Panc1 (cell line): ENCODE results near the gene GPS2. TPM values are rescaled to one million over a fixed set of nuclear protein-coding genes. Genes with fewer than 3 reads are reported as not detected.

Experiments
- ATAC-seq: fragments of 200-7000 bp; cut with Tn5 transposase; 2 replicates; pipeline ENCODE4 v1.9.1; 2020; ENCODE audit warnings: mild to moderate bottlenecking, moderate library complexity
- BruUV-seq: library from RNA; stranded (reverse); fragments of 400-500 nt; replicated peaks from 2 replicates; lab custom pipeline; 2021; lab: Mats Ljungman, UMichigan
- CTCF ChIA-PET: fragments of 300-600 bp; sonication (Branson Sonifier 250); formaldehyde crosslinking; loops from one replicate; lab custom pipeline; 2022; ENCODE audit warnings: antibody characterized with exemption; lab: Charles Lee
- POLR2A ChIA-PET: fragments of 300-600 bp; sonication (Branson Sonifier 250); formaldehyde crosslinking; loops from one replicate; lab custom pipeline; 2022; ENCODE audit warnings: antibody characterized with exemption; lab: Charles Lee
- DNase-seq: peaks from one replicate; pipeline ENCODE4 v3.0.0-alpha.2; 2010; ENCODE audit warnings: low read depth, low spot score
- H3K27ac ChIP-seq: 2 replicates; pipeline ENCODE4 v1.5.1; 2011; ENCODE audit warnings: mild to moderate bottlenecking, low read length, inconsistent platforms
- H3K27me3 ChIP-seq: fragments of 200-500 bp; sonication (Bioruptor generic); 2 replicates; pipeline ENCODE4 v1.6.0; 2014; ENCODE audit warnings: low read length, inconsistent platforms; ENCODE audit not compliant: control insufficient read depth, insufficient read depth
- H3K36me3 ChIP-seq: fragments of 200-500 bp; sonication (Bioruptor generic); 2 replicates; pipeline ENCODE4 v1.5.1; 2014; ENCODE audit warnings: inconsistent platforms, mild to moderate bottlenecking, low read length, moderate library complexity; ENCODE audit not compliant: control insufficient read depth, insufficient read depth
- H3K4me1 ChIP-seq: 2 replicates; pipeline ENCODE4 v1.5.1; 2011; ENCODE audit warnings: inconsistent platforms, mild to moderate bottlenecking, low read length, moderate library complexity; ENCODE audit not compliant: control insufficient read depth, insufficient read depth
- H3K4me3 ChIP-seq, 2 experiments: 2 replicates each; pipeline ENCODE4 v1.5.1; 2011 to 2012; ENCODE audit warnings: low read depth in 2 of 2, low read length in 2 of 2, mild to moderate bottlenecking in 2 of 2, inconsistent platforms in 1 of 2, moderate library complexity in 1 of 2
- H3K9me3 ChIP-seq: fragments of 200-500 bp; sonication (Bioruptor generic); 2 replicates; pipeline ENCODE4 v1.5.1; 2014; ENCODE audit warnings: low read depth, mild to moderate bottlenecking, inconsistent platforms, low read length, moderate library complexity; ENCODE audit not compliant: control insufficient read depth, insufficient read depth
- CTCF ChIP-seq: fragments of 450-650 bp; IDR thresholded peaks from 2 replicates; pipeline ENCODE4 v1.5.1; 2017; ENCODE audit warnings: mild to moderate bottlenecking
- POLR2AphosphoS5 ChIP-seq: IDR thresholded peaks from 2 replicates; pipeline ENCODE4 v1.6.1; 2012; ENCODE audit warnings: mild to moderate bottlenecking, low read depth, low read length, moderate library complexity
- REST ChIP-seq, 2 experiments: IDR thresholded peaks; 2 replicates each; pipeline ENCODE4 v1.6.1; 2011 to 2012; ENCODE audit warnings: low read depth in 2 of 2, control low read depth in 1 of 2, low read length in 1 of 2, mild to moderate bottlenecking in 1 of 2, moderate library complexity in 1 of 2; ENCODE audit not compliant: insufficient read depth in 1 of 2
- SIN3A ChIP-seq: IDR thresholded peaks from 2 replicates; pipeline ENCODE4 v1.6.1; 2012; ENCODE audit warnings: low read depth, mild to moderate bottlenecking, low read length, moderate library complexity, borderline replicate concordance; ENCODE audit not compliant: insufficient read depth
- TCF7L2 ChIP-seq: IDR thresholded peaks from 2 replicates; pipeline ENCODE4 v1.6.1; 2011; ENCODE audit warnings: mild to moderate bottlenecking, low read depth, low read length, inconsistent platforms
- in situ Hi-C: cut with HindIII; loops from 2 replicates; pipeline ENCODE4 v1.10.0; 2016; ENCODE audit warnings: low sequenced_read_pairs, low pct_unique_long_range_greater_than_20kb
- intact Hi-C: fragments of 100-400 bp; cut with micrococcal nuclease; formaldehyde crosslinking; loops from one replicate; pipeline ENCODE4 v1.10.0; 2022; ENCODE audit not compliant: unreplicated experiment
- total RNA-seq: library from RNA; stranded (reverse); gene quantifications from one replicate; pipeline ENCODE4 v1.2.1, GENCODE V29; 2021; ENCODE audit not compliant: unreplicated experiment

GPS2 gene
- total RNA-seq, 1 experiment from 2014 or later: 96.6 TPM

- in situ Hi-C loops (no loop called here), intact Hi-C loops (no loop called here)
- ATAC-seq (no peak), DNase-seq (no peak)
- POLR2A ChIA-PET: interaction anchor here (0.6 kb wide), 1 partner anchor 9 kb away, joined by 5 read pairs; no protein-coding TSS in a partner anchor
- no TSS peak for BruUV-seq
- Histone ChIP-seq H3K4me3 (no peak overlapping the region), H3K27me3 (no peaks in the 10 kb centered on the region), H3K4me1 (peaks cover 17% of the 10 kb centered on the region), H3K9me3 (no peaks in the 10 kb centered on the region), H3K36me3 (no peaks in the 10 kb centered on the region), H3K27ac (no peak overlapping the region)
- TF ChIP-seq CTCF (no peak), REST (IDR thresholded peaks at IDR 0.05; ENCODE audit: insufficient read depth in 1 of 2, low read depth in 2 of 2, low read length in 1 of 2) (no peak), SIN3A (no peak), TCF7L2 (no peak), POLR2AphosphoS5 (no peak)
- CTCF ChIA-PET: no interaction called here
Measured at GRCh38 chr17:7292194-7292593, 23.0 kb downstream of the GPS2 start.

- Histone ChIP-seq H3K27ac (no peak overlapping the region), H3K4me3 (no peak overlapping the region), H3K36me3 (no peaks in the 10 kb centered on the region), H3K4me1 (peaks cover 13% of the 10 kb centered on the region), H3K27me3 (no peaks in the 10 kb centered on the region), H3K9me3 (no peaks in the 10 kb centered on the region)
- no TSS peak for BruUV-seq
- DNase-seq (no peak), ATAC-seq (no peak)
- intact Hi-C loops: no loop called here
- ChIA-PET POLR2A (interaction anchor here (0.7 kb wide), 1 partner anchor 39 kb away, joined by 3 read pairs; no protein-coding TSS in a partner anchor), CTCF (no interaction called here)
- TF ChIP-seq POLR2AphosphoS5 (no peak), REST (IDR thresholded peaks at IDR 0.05; ENCODE audit: insufficient read depth in 1 of 2, low read depth in 2 of 2, low read length in 1 of 2) (no peak), TCF7L2 (no peak), SIN3A (no peak), CTCF (no peak)
- in situ Hi-C loops: no loop called here
Measured at GRCh38 chr17:7290685-7291084, 24.5 kb downstream of the GPS2 start.
